GM23248 (cell line): ENCODE measurements around the gene APPBP2.

ENCODE experiments used
- EZH2 ChIP-seq: fragments of 200-600 bp; sonication (generic); IDR thresholded peaks from 2 replicates; pipeline ENCODE4 v1.6.1; 2018; ENCODE audit warnings: antibody characterized with exemption, mild to moderate bottlenecking; ENCODE audit not compliant: insufficient read depth, poor library complexity, severe bottlenecking
- EZH2phosphoT487 ChIP-seq: fragments of 200-600 bp; sonication (generic); IDR thresholded peaks from 2 replicates; pipeline ENCODE4 v1.6.1; 2018; ENCODE audit warnings: antibody characterized with exemption, moderate library complexity, mild to moderate bottlenecking, low read depth; ENCODE audit not compliant: insufficient read depth

GRCh38 chr17:60542071-60542470 lies 16.0 kb upstream of the APPBP2 start:
- TF ChIP-seq EZH2phosphoT487 (no peak), EZH2 (no peak)
